Suprapubic skin (tissue), 4 donors: ENCODE results near the gene M6PR.
"Not testable (repeated sequence)": the region's sequence is repeated elsewhere in the genome, so short reads cannot be mapped to it uniquely, and the experiment has no call there.

Experiments
- CTCF ChIP-seq, 2 donors: fragments of 200-600 bp in 1 of 2; fragments of 450-650 bp in 1 of 2; sonication (generic) in 1 of 2; IDR thresholded peaks; one replicate each; pipeline ENCODE4 v1.5.1; 2016 to 2019; ENCODE audit warnings: antibody characterized with exemption in 2 of 2, mild to moderate bottlenecking in 1 of 2, moderate library complexity in 1 of 2
- EP300 ChIP-seq: sonication (generic); formaldehyde crosslinking; IDR thresholded peaks from one replicate; pipeline ENCODE4 v1.6.1; 2017; ENCODE audit warnings: antibody characterized with exemption
- POLR2A ChIP-seq, 2 donors: fragments of 450-650 bp; IDR thresholded peaks; one replicate each; pipeline ENCODE4 v1.6.1; 2017; ENCODE audit warnings: antibody characterized with exemption in 2 of 2, mild to moderate bottlenecking in 2 of 2, moderate library complexity in 2 of 2
- POLR2AphosphoS5 ChIP-seq, 3 donors: sonication (generic); formaldehyde crosslinking; IDR thresholded peaks; one replicate each; pipeline ENCODE4 v1.6.1; 2017; ENCODE audit warnings: antibody characterized with exemption in 3 of 3

GRCh38 chr12:8902703-8903102 is 46.7 kb downstream of the M6PR start:
- TF ChIP-seq CTCF (IDR thresholded peaks at IDR 0.05); POLR2A (IDR thresholded peaks at IDR 0.05); POLR2AphosphoS5 (IDR thresholded peaks at IDR 0.05); EP300: not testable (repeated sequence)
